Sigmoid colon (tissue), 3 donors: ENCODE measurements around the gene CEP68.

ENCODE experiments used
- POLR2A ChIP-seq, 2 donors: fragments of 450-650 bp; IDR thresholded peaks; one replicate each; pipeline ENCODE4 v1.6.1; 2016; ENCODE audit warnings: antibody characterized with exemption in 2 of 2, mild to moderate bottlenecking in 2 of 2, moderate library complexity in 2 of 2
- TF ChIP-seq, protein P1 (sequence below), 4 experiments: fragments of 450-650 bp in 3 of 4; fragments of 200-600 bp in 1 of 4; IDR thresholded peaks; one replicate each; pipeline ENCODE4 v1.5.1; 2016 to 2019; ENCODE audit warnings: antibody characterized with exemption in 4 of 4, mild to moderate bottlenecking in 3 of 4, moderate library complexity in 2 of 4

DNA sequence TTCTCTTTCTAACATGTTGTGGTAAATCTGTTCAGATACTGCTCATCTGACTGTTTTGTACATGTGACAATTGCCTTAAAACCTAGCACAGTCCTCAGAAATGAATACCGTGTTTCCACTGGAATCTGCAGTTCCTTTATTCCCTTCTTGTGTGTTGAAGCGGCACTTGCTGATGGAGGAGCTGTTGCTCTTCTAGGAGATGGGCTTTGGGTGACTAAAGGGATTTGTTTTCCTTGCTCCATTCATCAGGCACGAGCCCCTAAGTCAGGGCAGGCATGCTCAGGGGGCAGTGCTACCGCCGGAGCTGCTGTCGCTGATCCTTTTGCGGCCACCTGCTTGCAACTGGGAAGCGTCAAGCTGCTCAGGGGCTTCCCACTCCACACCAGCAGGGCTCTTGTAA, 32.5 kb upstream of the CEP68 start:
- TF ChIP-seq, protein P1, sequence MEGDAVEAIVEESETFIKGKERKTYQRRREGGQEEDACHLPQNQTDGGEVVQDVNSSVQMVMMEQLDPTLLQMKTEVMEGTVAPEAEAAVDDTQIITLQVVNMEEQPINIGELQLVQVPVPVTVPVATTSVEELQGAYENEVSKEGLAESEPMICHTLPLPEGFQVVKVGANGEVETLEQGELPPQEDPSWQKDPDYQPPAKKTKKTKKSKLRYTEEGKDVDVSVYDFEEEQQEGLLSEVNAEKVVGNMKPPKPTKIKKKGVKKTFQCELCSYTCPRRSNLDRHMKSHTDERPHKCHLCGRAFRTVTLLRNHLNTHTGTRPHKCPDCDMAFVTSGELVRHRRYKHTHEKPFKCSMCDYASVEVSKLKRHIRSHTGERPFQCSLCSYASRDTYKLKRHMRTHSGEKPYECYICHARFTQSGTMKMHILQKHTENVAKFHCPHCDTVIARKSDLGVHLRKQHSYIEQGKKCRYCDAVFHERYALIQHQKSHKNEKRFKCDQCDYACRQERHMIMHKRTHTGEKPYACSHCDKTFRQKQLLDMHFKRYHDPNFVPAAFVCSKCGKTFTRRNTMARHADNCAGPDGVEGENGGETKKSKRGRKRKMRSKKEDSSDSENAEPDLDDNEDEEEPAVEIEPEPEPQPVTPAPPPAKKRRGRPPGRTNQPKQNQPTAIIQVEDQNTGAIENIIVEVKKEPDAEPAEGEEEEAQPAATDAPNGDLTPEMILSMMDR (IDR thresholded peaks at IDR 0.05): no peak
- TF ChIP-seq POLR2A (IDR thresholded peaks at IDR 0.05): no peak
